Thoracic aorta (tissue), 2 donors: ENCODE results near the gene ARL15. TPM values are rescaled to one million over a fixed set of nuclear protein-coding genes. Genes with fewer than 3 reads are reported as not detected.

Source experiments
- ATAC-seq: fragments of 150-250 bp; one replicate; pipeline ENCODE4 v1.8.0; 2017; ENCODE audit warnings: low read depth; ENCODE audit not compliant: insufficient number of reproducible peaks, low FRiP score
- DNase-seq: peaks from one replicate; pipeline ENCODE4 v3.0.0-alpha.2; 2020; ENCODE audit warnings: low spot score
- H3K27ac ChIP-seq, 2 donors: fragments of 200-600 bp; sonication (generic); 1 replicate in 1 of 2; 2 replicates in 1 of 2; pipeline ENCODE4 v1.5.1; 2016; ENCODE audit warnings: mild to moderate bottlenecking in 2 of 2, moderate library complexity in 2 of 2
- H3K27me3 ChIP-seq: fragments of 200-600 bp; sonication (generic); replicated peaks from 2 replicates; pipeline ENCODE4 v1.6.0; 2016; ENCODE audit warnings: mild to moderate bottlenecking; ENCODE audit not compliant: insufficient read depth
- H3K36me3 ChIP-seq: fragments of 200-600 bp; sonication (generic); one replicate; pipeline ENCODE4 v1.5.1; 2016
- H3K4me1 ChIP-seq, 2 donors: fragments of 200-600 bp; sonication (generic); 1 replicate in 1 of 2; 2 replicates in 1 of 2; pipeline versions ENCODE4 v1.5.1 to v1.6.0; 2016; ENCODE audit warnings: low read depth in 2 of 2, mild to moderate bottlenecking in 1 of 2; ENCODE audit not compliant: control insufficient read depth in 1 of 2
- H3K4me3 ChIP-seq: fragments of 200-600 bp; sonication (generic); 2 replicates; pipeline ENCODE4 v1.5.1; 2016; ENCODE audit warnings: mild to moderate bottlenecking
- H3K9me3 ChIP-seq: fragments of 200-600 bp; sonication (generic); 2 replicates; pipeline ENCODE4 v1.5.1; 2016
- CTCF ChIP-seq: fragments of 200-600 bp; sonication (generic); IDR thresholded peaks from one replicate; pipeline ENCODE4 v1.5.1; 2019; ENCODE audit warnings: antibody characterized with exemption
- total RNA-seq, 2 donors: library from RNA; depleted of rRNA; stranded (reverse); fragments of >200 nt; gene quantifications; one replicate each; pipeline versions ENCODE4 v1.1.0 to v1.2.3, GENCODE V29; 2016

ARL15 gene
- total RNA-seq, 2 donors from 2014 or later: 23.6 to 36.8 TPM

- H3K36me3 ChIP-seq: no peaks in the 10 kb centered on the region
- H3K9me3 ChIP-seq: no peaks in the 10 kb centered on the region
- H3K4me1 ChIP-seq: peaks cover 8 to 20% of the 10 kb centered on the region in 2 donors
- no peak for DNase-seq
- no peak for ATAC-seq
- H3K27ac ChIP-seq: no peak overlapping the region
- TF ChIP-seq CTCF: no peak
- H3K4me3 ChIP-seq: no peak overlapping the region
- H3K27me3 ChIP-seq: no peaks in the 10 kb centered on the region
These were observed 137.1 kb downstream of the ARL15 start for GRCh38 chr5:54173251-54173650.

GRCh38 chr5:54171645-54172384 is 138.6 kb downstream of the ARL15 start:
- ATAC-seq (no peak), DNase-seq (no peak)
- H3K36me3 ChIP-seq: no peaks in the 10 kb centered on the region
- peaks cover 1 to 6% of the 10 kb centered on the region in 2 donors for H3K4me1 ChIP-seq
- no peak for TF ChIP-seq CTCF
- H3K27me3 ChIP-seq: no peaks in the 10 kb centered on the region
- no peak overlapping the region for H3K4me3 ChIP-seq
- no peak overlapping the region for H3K27ac ChIP-seq
- H3K9me3 ChIP-seq: no peaks in the 10 kb centered on the region

GRCh38 chr5:54165687-54166086 is 144.7 kb downstream of the ARL15 start:
- no peak for TF ChIP-seq CTCF
- peaks cover 0 to under 1% of the 10 kb centered on the region in 2 donors for H3K4me1 ChIP-seq
- ATAC-seq (no peak), DNase-seq (no peak)
- H3K27me3 ChIP-seq: no peaks in the 10 kb centered on the region
- no peak overlapping the region for H3K27ac ChIP-seq
- no peaks in the 10 kb centered on the region for H3K9me3 ChIP-seq
- H3K36me3 ChIP-seq: no peaks in the 10 kb centered on the region
- H3K4me3 ChIP-seq: no peak overlapping the region

GRCh38 chr5:54162184-54162583 is 148.2 kb downstream of the ARL15 start:
- H3K36me3 ChIP-seq: no peaks in the 10 kb centered on the region
- no peak for DNase-seq
- no peak overlapping the region for H3K27ac ChIP-seq
- no peak for ATAC-seq
- H3K9me3 ChIP-seq: no peaks in the 10 kb centered on the region
- H3K27me3 ChIP-seq: no peaks in the 10 kb centered on the region
- no peak for TF ChIP-seq CTCF
- peaks cover 12 to 20% of the 10 kb centered on the region in 2 donors for H3K4me1 ChIP-seq
- H3K4me3 ChIP-seq: no peak overlapping the region

- peak overlapping the region in 1 of 2 donors; percentile 68 for H3K27ac ChIP-seq
- no peaks in the 10 kb centered on the region for H3K9me3 ChIP-seq
- no peak for DNase-seq
- no peak overlapping the region for H3K4me3 ChIP-seq
- peaks cover 12 to 20% of the 10 kb centered on the region in 2 donors for H3K4me1 ChIP-seq
- no peak for ATAC-seq
- H3K27me3 ChIP-seq: no peaks in the 10 kb centered on the region
- H3K36me3 ChIP-seq: no peaks in the 10 kb centered on the region
- TF ChIP-seq CTCF: no peak
These were observed 150.0 kb downstream of the ARL15 start for GRCh38 chr5:54160329-54160728.
